ENCODE measurements around the gene DUSP22.

The DUSP22 gene

GRCh38 chr6:297571-298232 is 5.4 kb downstream of the DUSP22 start:
- no peak for DNase-seq

GRCh38 chr6:298233-299103 is 6.2 kb downstream of the DUSP22 start:
- DNase-seq = no peak

DNA sequence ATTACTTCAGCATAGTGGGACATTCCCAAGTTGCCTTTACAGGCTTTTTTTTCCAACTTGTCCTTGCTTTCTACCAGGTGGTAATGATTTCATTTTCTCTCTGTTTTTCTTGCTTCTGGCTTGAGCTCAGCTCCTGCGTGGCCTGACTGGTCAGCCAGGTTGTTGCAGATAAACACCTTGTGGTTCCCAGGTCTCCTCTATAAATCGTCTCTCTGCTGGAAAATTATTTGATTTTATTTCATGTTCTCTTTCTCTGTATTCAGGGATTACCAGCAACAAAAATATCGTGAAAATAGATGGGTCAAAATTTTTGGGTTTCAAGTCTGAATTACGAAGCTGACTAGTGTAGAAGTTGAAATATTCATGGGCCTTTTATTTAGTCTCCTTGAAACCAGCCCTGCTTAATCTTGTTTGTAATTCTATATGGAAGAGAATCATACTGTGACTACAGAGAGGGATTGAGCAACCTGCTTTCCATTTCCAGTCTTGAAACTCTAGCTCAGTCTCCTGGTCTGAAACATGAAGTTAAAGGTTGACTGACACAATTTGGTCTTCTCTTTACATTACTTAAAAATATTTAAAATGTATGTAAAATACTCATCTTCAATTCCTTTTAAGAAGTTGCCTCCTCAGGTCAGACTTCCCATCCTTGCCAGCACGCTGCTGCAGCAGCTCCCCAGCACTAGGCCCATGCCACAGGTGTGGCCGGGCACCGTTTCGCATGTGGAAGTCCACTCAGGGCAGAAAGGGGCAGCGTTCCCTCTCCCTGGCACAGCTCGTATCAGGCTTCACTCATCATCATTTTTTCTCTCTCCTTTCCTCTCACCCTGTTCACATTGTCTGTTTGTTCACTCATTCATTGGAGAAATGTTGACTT is 7.1 kb downstream of the DUSP22 start:
- DNase-seq = no peak

DNA sequence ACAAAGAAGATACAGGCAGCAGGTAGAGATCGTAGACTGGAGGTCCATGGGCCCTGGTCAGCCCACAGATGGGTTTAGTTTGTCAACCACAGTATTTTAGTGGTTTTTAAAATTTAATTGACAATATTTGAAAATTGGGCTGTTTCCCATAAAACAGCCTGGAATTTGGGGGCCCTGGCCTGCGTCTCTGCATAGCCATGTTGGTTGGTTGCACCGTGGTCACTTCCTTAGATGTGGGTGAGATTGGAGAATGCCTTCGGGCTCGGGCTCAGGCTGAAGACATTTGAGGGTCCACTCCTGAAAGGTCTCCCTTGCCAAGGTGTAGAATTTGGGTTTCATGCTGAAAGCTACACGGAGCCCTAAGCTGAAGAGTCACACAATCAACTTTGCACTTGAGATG is 7.7 kb downstream of the DUSP22 start:
- DNase-seq = no peak

- DNase-seq = no peak
Observed at GRCh38 chr6:300494-301198, 8.4 kb downstream of the DUSP22 start.

- DNase-seq = no peak
Observed at GRCh38 chr6:301526-301925, 9.2 kb downstream of the DUSP22 start.

- no peak for DNase-seq
Observed at GRCh38 chr6:301929-302705, 9.8 kb downstream of the DUSP22 start.

DNA sequence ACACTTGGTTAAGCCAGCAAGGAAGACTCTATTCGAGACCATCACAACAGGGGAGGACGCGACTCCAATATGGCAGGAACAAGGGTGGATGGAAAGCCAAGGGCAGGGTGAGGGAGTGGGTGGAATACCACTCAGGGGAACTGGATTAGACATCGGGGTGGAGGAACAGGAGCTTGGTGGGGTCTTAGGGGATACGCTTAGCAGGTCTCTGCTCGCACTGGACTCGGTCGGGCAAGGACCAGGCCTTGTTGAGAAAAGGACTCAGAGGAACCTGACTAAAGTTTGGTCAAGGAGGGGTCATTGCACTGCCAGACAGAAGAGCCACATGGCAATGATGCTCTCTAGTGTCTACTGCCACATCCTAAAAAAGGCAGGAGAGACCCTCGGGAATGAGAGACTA is 10.5 kb downstream of the DUSP22 start:
- DNase-seq = no peak

DNA sequence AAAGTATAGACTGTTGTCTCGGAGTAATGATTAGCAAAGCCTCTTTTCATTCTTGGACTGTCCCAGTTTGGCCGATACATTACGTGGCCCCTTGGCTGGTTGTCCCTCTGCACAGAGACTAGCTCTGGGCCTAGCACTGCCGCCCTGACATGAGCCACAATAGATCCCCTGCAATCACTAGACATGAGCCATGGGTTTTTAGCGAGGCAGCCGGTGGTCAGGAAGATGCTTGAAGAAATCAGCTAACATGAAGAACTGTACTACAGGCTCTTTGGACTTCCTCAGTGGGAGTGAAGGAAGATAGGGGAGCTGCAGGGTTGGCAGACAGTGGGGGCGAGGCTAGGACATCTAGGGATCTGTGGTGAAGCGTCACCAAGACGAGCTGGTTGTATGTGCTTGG is 11.0 kb downstream of the DUSP22 start:
- no peak for DNase-seq

DNA sequence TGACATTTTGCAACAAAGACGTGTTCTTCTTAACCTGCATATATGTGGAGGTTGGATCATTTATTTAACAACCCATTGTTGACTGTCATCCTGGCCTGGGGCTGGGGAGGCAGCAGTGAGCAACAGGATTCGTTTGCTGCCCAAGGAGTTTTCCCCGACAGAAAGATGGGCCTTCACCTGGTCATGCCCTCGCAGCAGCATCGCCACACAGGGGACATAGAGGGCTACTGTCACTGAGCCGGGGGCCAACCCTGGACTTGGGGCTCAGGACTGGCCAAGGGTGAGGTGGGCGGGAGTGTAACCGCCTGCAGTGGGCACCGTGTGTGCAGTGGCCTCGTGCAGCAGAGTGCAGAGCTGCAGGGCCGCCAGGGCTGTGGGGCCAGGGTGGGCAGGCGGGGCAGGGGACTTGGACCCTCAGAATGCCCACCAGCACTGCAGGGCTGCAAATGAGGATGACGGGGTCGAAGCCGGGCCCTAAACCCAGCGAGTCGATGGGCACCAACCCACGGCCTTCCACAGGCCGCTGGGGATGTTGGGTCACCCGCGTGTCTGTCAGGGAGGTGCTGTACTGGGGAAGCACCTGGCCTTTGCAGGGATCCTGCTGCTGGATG is 11.8 kb downstream of the DUSP22 start:
- DNase-seq = no peak

DNA sequence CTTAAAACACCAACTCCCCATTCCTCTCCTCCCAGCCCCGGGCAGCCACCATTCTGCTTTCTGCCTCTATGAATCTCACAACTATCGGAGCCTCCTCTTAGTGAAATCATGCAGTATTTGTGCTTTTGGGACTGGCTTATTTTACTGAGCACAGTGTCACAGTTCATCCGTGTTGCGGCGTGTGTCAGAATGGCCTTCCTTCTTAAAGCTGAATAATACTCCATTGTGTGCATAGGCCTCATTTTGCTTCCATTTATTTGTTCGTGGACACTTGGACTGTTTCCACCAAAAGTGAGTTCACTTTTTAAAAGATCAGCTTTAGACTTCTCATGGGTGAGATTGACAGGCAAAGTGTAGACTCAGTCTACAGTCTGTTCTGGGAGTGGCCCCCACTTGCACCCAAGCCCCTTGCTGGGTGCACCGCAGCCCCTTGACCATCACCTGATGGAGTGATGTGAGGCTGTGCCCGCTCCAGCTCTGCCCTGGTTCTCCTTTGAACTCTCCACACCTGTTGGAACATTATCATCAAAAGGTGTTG is 12.6 kb downstream of the DUSP22 start:
- no peak for DNase-seq

DNA sequence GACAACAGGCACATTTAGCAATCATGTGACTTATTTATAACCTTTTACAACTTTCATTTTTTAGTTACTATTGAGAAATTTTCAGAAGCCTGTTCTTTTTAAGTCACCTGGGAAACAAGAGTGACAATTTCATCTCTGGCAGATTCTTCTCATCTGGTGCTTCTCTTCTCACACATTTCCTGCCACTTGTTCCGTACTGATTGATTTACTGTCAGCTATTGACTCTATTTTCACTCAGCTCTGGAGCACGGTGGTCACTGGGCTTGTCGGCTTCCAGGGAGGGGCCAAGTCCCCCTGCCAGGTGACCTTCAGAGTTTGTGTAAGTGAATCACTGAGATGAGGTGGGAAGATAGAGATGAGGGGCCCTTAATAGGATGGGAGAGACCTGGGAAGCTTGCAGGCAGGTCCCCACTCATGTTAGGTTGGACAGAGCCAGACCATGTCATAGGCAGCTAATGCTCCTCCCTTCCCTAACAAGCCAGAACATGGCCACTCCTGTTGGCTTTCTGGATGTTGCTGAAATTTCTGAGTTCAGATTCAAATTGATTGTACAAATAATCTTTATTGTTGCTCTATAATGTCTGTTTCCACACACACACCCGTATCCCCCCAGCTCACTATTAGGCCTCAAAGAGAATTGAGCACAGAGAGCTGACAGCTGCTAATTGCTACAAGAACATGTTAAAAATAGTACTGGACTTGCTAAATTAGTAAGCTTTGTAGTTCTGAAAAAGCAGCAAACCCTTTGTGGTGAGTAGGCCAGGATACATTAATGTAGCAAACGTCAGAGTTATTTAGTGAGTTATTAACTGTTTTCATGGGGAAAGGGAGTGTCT is 13.3 kb downstream of the DUSP22 start:
- DNase-seq = no peak

- DNase-seq = no peak
Observed at GRCh38 chr6:306641-307061, 14.4 kb downstream of the DUSP22 start.

DNA sequence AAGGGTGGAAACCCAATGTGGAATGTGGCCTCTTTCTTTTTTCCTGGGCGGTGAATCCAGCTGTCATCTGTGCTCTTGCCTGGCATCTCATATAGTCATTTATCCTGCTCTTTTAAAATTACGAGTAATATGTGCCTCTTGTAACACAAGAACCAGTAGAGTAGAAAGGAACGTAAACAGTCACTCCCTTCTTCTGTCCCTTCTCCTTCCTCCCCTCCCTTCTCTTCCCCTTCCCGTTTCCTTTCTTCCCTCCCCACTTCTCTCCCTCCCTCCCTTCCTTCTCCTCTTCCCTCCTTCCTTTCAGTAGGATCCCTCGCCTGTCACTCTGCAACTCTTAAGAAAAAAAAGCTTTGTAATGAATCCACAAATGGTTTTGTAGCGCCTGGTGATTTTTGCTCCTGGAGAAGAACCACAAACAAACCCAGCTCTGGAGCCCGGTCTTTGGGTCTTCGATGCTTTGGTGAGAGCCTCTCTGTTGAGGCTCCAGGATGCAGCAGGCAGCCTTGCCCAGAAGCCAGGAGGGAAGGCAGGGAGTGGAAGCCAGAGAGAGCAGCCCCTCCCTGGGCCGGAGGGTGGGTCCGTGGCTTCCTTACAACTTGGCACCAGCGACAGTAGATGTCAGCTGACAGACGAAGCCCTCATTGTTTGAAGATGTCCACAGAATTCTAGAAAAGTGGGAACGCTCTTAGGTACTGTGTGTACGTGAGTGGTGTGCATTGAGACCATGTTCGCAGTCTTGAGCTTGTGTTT is 15.0 kb downstream of the DUSP22 start:
- DNase-seq = no peak

- DNase-seq = no peak
Observed at GRCh38 chr6:307874-308273, 15.6 kb downstream of the DUSP22 start.

GRCh38 chr6:308307-308706 is 16.0 kb downstream of the DUSP22 start:
- no peak for DNase-seq

DNA sequence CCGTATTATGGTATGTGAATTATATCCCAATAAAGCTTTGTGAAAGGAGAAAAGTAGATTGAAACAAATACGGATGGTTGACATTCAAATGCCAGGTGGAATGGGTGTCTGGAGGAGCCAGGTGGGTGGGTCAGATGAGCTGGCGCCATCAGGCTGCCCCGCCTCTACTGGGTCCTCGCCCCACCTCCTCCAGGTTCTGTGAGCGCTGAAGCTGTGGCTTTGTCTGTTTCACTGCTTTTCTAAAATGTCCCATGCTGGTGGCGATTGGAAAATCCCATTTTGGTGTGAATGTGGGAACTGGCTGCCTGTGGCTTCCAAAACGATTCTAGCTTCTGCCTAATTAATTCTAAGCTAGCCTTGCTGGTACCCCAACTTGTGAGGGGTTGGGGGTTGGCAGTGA is 16.5 kb downstream of the DUSP22 start:
- no peak for DNase-seq

- no peak for DNase-seq
Observed at GRCh38 chr6:309947-310346, 17.7 kb downstream of the DUSP22 start.

DNA sequence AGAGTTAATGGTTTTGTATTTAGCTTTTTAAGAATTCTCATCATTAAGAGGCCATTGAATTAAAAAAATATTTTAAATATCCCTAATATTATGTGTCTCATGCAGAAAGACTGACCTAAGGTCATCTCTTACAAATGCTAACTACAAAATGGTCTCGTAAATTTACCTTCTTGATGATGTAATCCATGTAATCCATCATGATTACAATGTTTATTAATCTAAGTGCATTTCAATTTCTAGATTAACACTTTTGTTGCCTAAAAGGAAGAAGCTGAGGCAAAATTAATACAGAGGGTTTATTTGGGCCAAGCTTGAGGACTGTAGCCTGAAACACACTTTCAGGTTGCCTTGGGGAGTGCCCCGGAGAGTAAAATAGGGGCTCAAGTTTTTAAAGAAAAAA is 18.4 kb downstream of the DUSP22 start:
- DNase-seq = no peak
